HepG2 (cell line): ENCODE measurements around the gene CPEB4. TPM values are rescaled to one million over a fixed set of nuclear protein-coding genes. Genes with fewer than 3 reads are reported as not detected.

Source experiments
- ATAC-seq: fragments of 200-7000 bp; cut with Tn5 transposase; 3 replicates; pipeline ENCODE4 v1.9.1; 2020; ENCODE audit warnings: mild to moderate bottlenecking, moderate library complexity
- BruUV-seq: library from RNA; stranded (reverse); fragments of 400-500 nt; replicated peaks from 2 replicates; lab custom pipeline; 2021; lab: Mats Ljungman, UMichigan
- CTCF ChIA-PET: fragments of 300-600 bp; formaldehyde crosslinking; extraction: SDS; loops from one replicate; lab custom pipeline; 2021; ENCODE audit warnings: low total read pairs, inconsistent platforms, low intra/inter-chr PET ratio; lab: Yijun Ruan, JAX
- POLR2A ChIA-PET: fragments of 350-600 bp; sonication (Branson Sonifier 250); formaldehyde crosslinking; loops from one replicate; lab custom pipeline; 2020; ENCODE audit warnings: antibody characterized with exemption, inconsistent platforms; lab: Yijun Ruan, JAX
- DNase-seq: peaks from one replicate; pipeline ENCODE4 v3.0.0-alpha.2; 2015; ENCODE audit warnings: low spot score
- FAIRE-seq: peaks from 3 replicates; lab custom pipeline; 2011; peaks lifted over from hg19 to GRCh38; lab: Jason Lieb, UNC
- H2AFZ ChIP-seq: one replicate; pipeline ENCODE4 v1.6.1; 2011; ENCODE audit warnings: low read length, inconsistent platforms
- H3K27ac ChIP-seq: fragments of 300-600 bp; 3 replicates; pipeline ENCODE4 v1.8.0; 2011; ENCODE audit warnings: mixed run types, mild to moderate bottlenecking, mixed read lengths, low read length, inconsistent platforms; ENCODE audit not compliant: insufficient read depth; ENCODE audit errors: extremely low read length
- H3K27me3 ChIP-seq, 2 experiments: fragments of 200-600 bp in 1 of 2; 2 replicates in 1 of 2; 3 replicates in 1 of 2; pipeline versions ENCODE4 v1.6.0 to v1.8.0; 2011; ENCODE audit warnings: low read length in 2 of 2, mild to moderate bottlenecking in 2 of 2, moderate library complexity in 2 of 2, inconsistent platforms in 1 of 2; ENCODE audit not compliant: insufficient read depth in 2 of 2, control insufficient read depth in 1 of 2
- H3K36me3 ChIP-seq, 2 experiments: fragments of 200-600 bp in 1 of 2; replicated peaks in 1 of 2; 2 replicates in 1 of 2; 3 replicates in 1 of 2; pipeline versions ENCODE4 v1.5.1 to v1.8.0; 2011; ENCODE audit warnings: low read length in 2 of 2, inconsistent platforms in 1 of 2; ENCODE audit not compliant: insufficient read depth in 2 of 2, control insufficient read depth in 1 of 2
- H3K4me1 ChIP-seq: 2 replicates; pipeline ENCODE4 v1.5.1; 2012; ENCODE audit warnings: low read length, inconsistent platforms; ENCODE audit not compliant: insufficient read depth
- H3K4me2 ChIP-seq: 2 replicates; pipeline ENCODE4 v1.6.0; 2011; ENCODE audit warnings: low read depth, low read length, inconsistent platforms
- H3K4me3 ChIP-seq, 3 experiments: fragments of 200-600 bp in 1 of 3; sonication (generic), shearing (Covaris generic) in 1 of 3; replicated peaks in 1 of 3; 2 replicates each; pipeline ENCODE4 v1.5.1; 2011 to 2016; ENCODE audit warnings: low read length in 3 of 3, inconsistent platforms in 2 of 3, low read depth in 2 of 3, mild to moderate bottlenecking in 2 of 3, control low read depth in 1 of 3, mixed read lengths in 1 of 3; ENCODE audit not compliant: insufficient read depth in 1 of 3
- H3K79me2 ChIP-seq: one replicate; pipeline ENCODE4 v1.6.1; 2011; ENCODE audit warnings: low read length, inconsistent platforms; ENCODE audit not compliant: insufficient read depth
- H3K9ac ChIP-seq: 2 replicates; pipeline ENCODE4 v1.6.0; 2011; ENCODE audit warnings: mild to moderate bottlenecking, low read depth, low read length, inconsistent platforms; ENCODE audit not compliant: insufficient read depth
- H3K9me3 ChIP-seq: 2 replicates; pipeline ENCODE4 v1.5.1; 2012; ENCODE audit warnings: mild to moderate bottlenecking, low read length
- H4K20me1 ChIP-seq: 2 replicates; pipeline ENCODE4 v1.6.0; 2011; ENCODE audit warnings: inconsistent platforms, mild to moderate bottlenecking, low read length, moderate library complexity; ENCODE audit not compliant: insufficient read depth
- ISX ChIP-seq: sonication (generic); formaldehyde crosslinking; conservative IDR thresholded peaks from 2 replicates; pipeline ENCODE4 v1.5.0; 2020; ENCODE audit warnings: missing genetic modification reagents
- RAD51 ChIP-seq: fragments of 450-650 bp; IDR thresholded peaks from 2 replicates; pipeline ENCODE4 v1.6.1; 2016; ENCODE audit warnings: borderline replicate concordance
- SETDB1 ChIP-seq: sonication (generic); formaldehyde crosslinking; IDR thresholded peaks from 2 replicates; pipeline ENCODE4 v1.5.1; 2020; ENCODE audit warnings: missing genetic modification reagents, mild to moderate bottlenecking, borderline replicate concordance
- TEAD3 ChIP-seq: optimal IDR thresholded peaks from 2 replicates; pipeline ENCODE3; 2016; ENCODE audit warnings: borderline replicate concordance
- ZNF160 ChIP-seq: sonication (generic); formaldehyde crosslinking; IDR thresholded peaks from 2 replicates; pipeline ENCODE4 v1.8.0; 2022; ENCODE audit warnings: mild to moderate bottlenecking, inconsistent platforms, missing genetic modification reagents
- ZNF292 ChIP-seq: sonication (generic); formaldehyde crosslinking; IDR thresholded peaks from 2 replicates; pipeline ENCODE4 v1.8.1; 2022; ENCODE audit warnings: mild to moderate bottlenecking, low read depth, missing genetic modification reagents, borderline replicate concordance
- ZNF567 ChIP-seq: sonication (generic); formaldehyde crosslinking; IDR thresholded peaks from 2 replicates; pipeline ENCODE4 v1.8.1; 2023; ENCODE audit warnings: mild to moderate bottlenecking, missing genetic modification reagents, borderline replicate concordance
- ZNF598 ChIP-seq: sonication (generic); formaldehyde crosslinking; IDR thresholded peaks from 2 replicates; pipeline ENCODE4 v1.5.1; 2020; ENCODE audit warnings: mild to moderate bottlenecking, missing genetic modification reagents, borderline replicate concordance
- ZNF670 ChIP-seq: sonication (generic); formaldehyde crosslinking; IDR thresholded peaks from 2 replicates; pipeline ENCODE4 v1.8.0; 2022; ENCODE audit warnings: mild to moderate bottlenecking, missing genetic modification reagents, borderline replicate concordance
- WGBS: methylation state at CpG from one replicate; pipeline ENCODE4 v1.1.6; 2017; ENCODE audit warnings: low lambda C conversion rate; 5-methylcytosine and 5-hydroxymethylcytosine counted together
- in situ Hi-C: cut with HindIII; loops from 2 replicates; pipeline ENCODE4 v1.10.0; 2017; ENCODE audit warnings: low pct_unique_long_range_greater_than_20kb; ENCODE audit not compliant: extremely low pct_ligation_motif_present
- intact Hi-C: fragments of 100-400 bp; cut with micrococcal nuclease; formaldehyde crosslinking; loops from one replicate; pipeline ENCODE4 v1.10.0; 2022; ENCODE audit not compliant: unreplicated experiment
- polyA plus RNA-seq, 8 experiments: library from polyadenylated mRNA; depleted of rRNA in 3 of 8; stranded (reverse) in 7 of 8; unstranded in 1 of 8; fragments of >200 nt; fragmentation: Illumina TruSeq in 4 of 8; extraction: Trizol in 4 of 8; gene quantifications; 2 replicates each; pipeline versions ENCODE4 v1.2.1 to v1.2.3, GENCODE V29; 2011 to 2016; ENCODE audit warnings: low read depth in 4 of 8, missing spikeins in 1 of 8, mixed read lengths in 1 of 8; ENCODE audit not compliant: insufficient read depth in 1 of 8
- total RNA-seq, 5 experiments: library from RNA; depleted of rRNA; stranded (reverse); fragments of >200 nt; fragmentation: Illumina TruSeq; extraction: Trizol; gene quantifications; 2 replicates each; pipeline ENCODE4 v1.2.3, GENCODE V29; 2016; ENCODE audit warnings: low read depth in 1 of 5
- TF ChIP-seq, protein P1 (sequence below): sonication (generic); formaldehyde crosslinking; IDR thresholded peaks from 2 replicates; pipeline ENCODE4 v1.4.0; 2020; ENCODE audit warnings: mild to moderate bottlenecking, low read depth, missing genetic modification reagents
- TF ChIP-seq, protein P2 (sequence below): IDR thresholded peaks from 2 replicates; pipeline ENCODE4 v1.6.1; 2016; ENCODE audit warnings: missing compliant biosample characterization, missing genetic modification reagents, borderline replicate concordance
- TF ChIP-seq, protein P3 (sequence below): fragments of 450-650 bp; IDR thresholded peaks from 2 replicates; pipeline ENCODE4 v1.6.1; 2017
- TF ChIP-seq, protein P4 (sequence below): sonication (generic); formaldehyde crosslinking; IDR thresholded peaks from 2 replicates; pipeline ENCODE4 v1.5.1; 2020; ENCODE audit warnings: missing genetic modification reagents, mild to moderate bottlenecking, borderline replicate concordance
- TF ChIP-seq, protein P5 (sequence below): sonication (generic); formaldehyde crosslinking; IDR thresholded peaks from 2 replicates; pipeline ENCODE4 v1.4.0; 2020; ENCODE audit warnings: missing genetic modification reagents, borderline replicate concordance

The CPEB4 gene
- total and polyA plus RNA-seq, 2 of the 13 experiments (the other 11 are each of a cell fraction or from before 2014, with no cell fraction given): 7.7 to 26.7 TPM

DNA sequence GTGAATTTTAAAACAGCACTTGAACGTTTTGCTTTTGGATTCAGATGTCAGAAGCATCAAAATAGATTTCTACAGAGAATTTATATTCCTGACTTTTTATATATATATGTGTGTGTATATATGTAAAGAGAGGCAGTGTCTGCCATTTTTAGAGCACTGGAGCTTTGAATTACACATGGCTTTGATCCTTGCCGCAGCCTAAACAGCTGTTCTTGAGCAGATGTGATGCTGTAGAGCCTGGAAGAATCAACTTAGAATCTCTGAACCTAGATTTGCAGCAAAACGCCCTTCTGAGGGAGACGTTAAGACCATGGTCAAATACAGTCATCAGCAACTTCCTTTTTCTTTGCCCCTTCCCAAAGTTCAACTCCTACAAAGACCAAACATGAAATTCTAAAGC is 79.1 kb downstream of the CPEB4 start:
- Histone ChIP-seq H3K4me1 (peaks cover 66% of the 10 kb centered on the region), H3K27me3 (no peaks in the 10 kb centered on the region), H3K4me3 (no peak overlapping the region), H3K9me3 (no peaks in the 10 kb centered on the region), H4K20me1 (no peaks in the 10 kb centered on the region), H3K4me2 (no peak overlapping the region), H3K27ac (peak overlapping the region; percentile 9), H3K9ac (no peak overlapping the region), H3K79me2 (no peaks in the 10 kb centered on the region), H2AFZ (no peak overlapping the region), H3K36me3 (no peaks in the 10 kb centered on the region)
- ATAC-seq (no peak), FAIRE-seq (no peak), DNase-seq (no peak)
- TF ChIP-seq ZNF670: no peak
- no peak for TF ChIP-seq ZNF567
- TF ChIP-seq SETDB1: no peak
- TF ChIP-seq, protein P1, sequence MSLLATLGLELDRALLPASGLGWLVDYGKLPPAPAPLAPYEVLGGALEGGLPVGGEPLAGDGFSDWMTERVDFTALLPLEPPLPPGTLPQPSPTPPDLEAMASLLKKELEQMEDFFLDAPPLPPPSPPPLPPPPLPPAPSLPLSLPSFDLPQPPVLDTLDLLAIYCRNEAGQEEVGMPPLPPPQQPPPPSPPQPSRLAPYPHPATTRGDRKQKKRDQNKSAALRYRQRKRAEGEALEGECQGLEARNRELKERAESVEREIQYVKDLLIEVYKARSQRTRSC: no peak
- no peak for TF ChIP-seq RAD51
- TF ChIP-seq, protein P2, sequence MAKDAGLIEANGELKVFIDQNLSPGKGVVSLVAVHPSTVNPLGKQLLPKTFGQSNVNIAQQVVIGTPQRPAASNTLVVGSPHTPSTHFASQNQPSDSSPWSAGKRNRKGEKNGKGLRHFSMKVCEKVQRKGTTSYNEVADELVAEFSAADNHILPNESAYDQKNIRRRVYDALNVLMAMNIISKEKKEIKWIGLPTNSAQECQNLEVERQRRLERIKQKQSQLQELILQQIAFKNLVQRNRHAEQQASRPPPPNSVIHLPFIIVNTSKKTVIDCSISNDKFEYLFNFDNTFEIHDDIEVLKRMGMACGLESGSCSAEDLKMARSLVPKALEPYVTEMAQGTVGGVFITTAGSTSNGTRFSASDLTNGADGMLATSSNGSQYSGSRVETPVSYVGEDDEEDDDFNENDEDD: no peak
- no peak for TF ChIP-seq ZNF598 (CRISPR knock-in tag)
- TF ChIP-seq TEAD3 (CRISPR knock-in tag): no peak
- TF ChIP-seq ZNF160: no peak
- TF ChIP-seq, protein P3, sequence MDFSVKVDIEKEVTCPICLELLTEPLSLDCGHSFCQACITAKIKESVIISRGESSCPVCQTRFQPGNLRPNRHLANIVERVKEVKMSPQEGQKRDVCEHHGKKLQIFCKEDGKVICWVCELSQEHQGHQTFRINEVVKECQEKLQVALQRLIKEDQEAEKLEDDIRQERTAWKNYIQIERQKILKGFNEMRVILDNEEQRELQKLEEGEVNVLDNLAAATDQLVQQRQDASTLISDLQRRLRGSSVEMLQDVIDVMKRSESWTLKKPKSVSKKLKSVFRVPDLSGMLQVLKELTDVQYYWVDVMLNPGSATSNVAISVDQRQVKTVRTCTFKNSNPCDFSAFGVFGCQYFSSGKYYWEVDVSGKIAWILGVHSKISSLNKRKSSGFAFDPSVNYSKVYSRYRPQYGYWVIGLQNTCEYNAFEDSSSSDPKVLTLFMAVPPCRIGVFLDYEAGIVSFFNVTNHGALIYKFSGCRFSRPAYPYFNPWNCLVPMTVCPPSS: no peak
- TF ChIP-seq, protein P4, sequence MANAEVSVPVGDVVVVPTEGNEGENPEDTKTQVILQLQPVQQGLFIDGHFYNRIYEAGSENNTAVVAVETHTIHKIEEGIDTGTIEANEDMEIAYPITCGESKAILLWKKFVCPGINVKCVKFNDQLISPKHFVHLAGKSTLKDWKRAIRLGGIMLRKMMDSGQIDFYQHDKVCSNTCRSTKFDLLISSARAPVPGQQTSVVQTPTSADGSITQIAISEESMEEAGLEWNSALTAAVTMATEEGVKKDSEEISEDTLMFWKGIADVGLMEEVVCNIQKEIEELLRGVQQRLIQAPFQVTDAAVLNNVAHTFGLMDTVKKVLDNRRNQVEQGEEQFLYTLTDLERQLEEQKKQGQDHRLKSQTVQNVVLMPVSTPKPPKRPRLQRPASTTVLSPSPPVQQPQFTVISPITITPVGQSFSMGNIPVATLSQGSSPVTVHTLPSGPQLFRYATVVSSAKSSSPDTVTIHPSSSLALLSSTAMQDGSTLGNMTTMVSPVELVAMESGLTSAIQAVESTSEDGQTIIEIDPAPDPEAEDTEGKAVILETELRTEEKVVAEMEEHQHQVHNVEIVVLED: no peak
- TF ChIP-seq ZNF292 (CRISPR knock-in tag): no peak
- no peak for TF ChIP-seq ISX
- TF ChIP-seq, protein P5, sequence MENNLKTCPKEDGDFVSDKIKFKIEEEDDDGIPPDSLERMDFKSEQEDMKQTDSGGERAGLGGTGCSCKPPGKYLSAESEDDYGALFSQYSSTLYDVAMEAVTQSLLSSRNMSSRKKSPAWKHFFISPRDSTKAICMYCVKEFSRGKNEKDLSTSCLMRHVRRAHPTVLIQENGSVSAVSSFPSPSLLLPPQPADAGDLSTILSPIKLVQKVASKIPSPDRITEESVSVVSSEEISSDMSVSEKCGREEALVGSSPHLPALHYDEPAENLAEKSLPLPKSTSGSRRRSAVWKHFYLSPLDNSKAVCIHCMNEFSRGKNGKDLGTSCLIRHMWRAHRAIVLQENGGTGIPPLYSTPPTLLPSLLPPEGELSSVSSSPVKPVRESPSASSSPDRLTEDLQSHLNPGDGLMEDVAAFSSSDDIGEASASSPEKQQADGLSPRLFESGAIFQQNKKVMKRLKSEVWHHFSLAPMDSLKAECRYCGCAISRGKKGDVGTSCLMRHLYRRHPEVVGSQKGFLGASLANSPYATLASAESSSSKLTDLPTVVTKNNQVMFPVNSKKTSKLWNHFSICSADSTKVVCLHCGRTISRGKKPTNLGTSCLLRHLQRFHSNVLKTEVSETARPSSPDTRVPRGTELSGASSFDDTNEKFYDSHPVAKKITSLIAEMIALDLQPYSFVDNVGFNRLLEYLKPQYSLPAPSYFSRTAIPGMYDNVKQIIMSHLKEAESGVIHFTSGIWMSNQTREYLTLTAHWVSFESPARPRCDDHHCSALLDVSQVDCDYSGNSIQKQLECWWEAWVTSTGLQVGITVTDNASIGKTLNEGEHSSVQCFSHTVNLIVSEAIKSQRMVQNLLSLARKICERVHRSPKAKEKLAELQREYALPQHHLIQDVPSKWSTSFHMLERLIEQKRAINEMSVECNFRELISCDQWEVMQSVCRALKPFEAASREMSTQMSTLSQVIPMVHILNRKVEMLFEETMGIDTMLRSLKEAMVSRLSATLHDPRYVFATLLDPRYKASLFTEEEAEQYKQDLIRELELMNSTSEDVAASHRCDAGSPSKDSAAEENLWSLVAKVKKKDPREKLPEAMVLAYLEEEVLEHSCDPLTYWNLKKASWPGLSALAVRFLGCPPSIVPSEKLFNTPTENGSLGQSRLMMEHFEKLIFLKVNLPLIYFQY (CRISPR knock-in tag): no peak
- in situ Hi-C loops (loop anchor here (5.0 to 25.0 kb wide), 2 partner anchors 35 to 205 kb away; no protein-coding TSS in a partner anchor), intact Hi-C loops (loop anchor here (5.0 kb wide), 1 partner anchor 35 kb away; no protein-coding TSS in a partner anchor)
- WGBS: 60% methylated on average over 4 of the region's 4 CpGs
- BruUV-seq: no TSS peak
- POLR2A ChIA-PET: interaction anchor here (1.3 kb wide), 1 partner anchor 143 kb away, joined by 3 read pairs; no protein-coding TSS in a partner anchor
- CTCF ChIA-PET: no interaction called here
